OCI-LY7 (cell line): ENCODE data around the gene SPINDOC. TPM values are rescaled to one million over a fixed set of nuclear protein-coding genes. Genes with fewer than 3 reads are reported as not detected.

Source experiments
- BruUV-seq: library from RNA; stranded (reverse); fragments of 400-500 nt; replicated peaks from 2 replicates; lab custom pipeline; 2021; lab: Mats Ljungman, UMichigan
- CTCF ChIA-PET: fragments of 300-600 bp; sonication (Branson Sonifier 250); formaldehyde crosslinking; loops from one replicate; lab custom pipeline; 2022; ENCODE audit warnings: antibody characterized with exemption; ENCODE audit not compliant: unreplicated experiment; lab: Charles Lee
- POLR2A ChIA-PET: fragments of 300-600 bp; sonication (Branson Sonifier 250); formaldehyde crosslinking; loops from one replicate; lab custom pipeline; 2022; ENCODE audit warnings: antibody characterized with exemption; lab: Charles Lee
- DNase-seq: peaks from one replicate; pipeline ENCODE4 v3.0.0-alpha.2; 2015; ENCODE audit warnings: low spot score
- H2AFZ ChIP-seq: fragments of 200-600 bp; sonication (generic), shearing (Covaris generic); 2 replicates; pipeline ENCODE4 v1.6.1; 2014; ENCODE audit warnings: mild to moderate bottlenecking, antibody characterized with exemption, low read length, moderate library complexity
- H3K27ac ChIP-seq: fragments of 200-600 bp; sonication (generic); 2 replicates; pipeline ENCODE4 v1.5.1; 2014; ENCODE audit warnings: mixed run types, low read depth, mild to moderate bottlenecking, moderate library complexity, low read length, inconsistent platforms; ENCODE audit not compliant: poor library complexity, severe bottlenecking
- H3K36me3 ChIP-seq: fragments of 200-600 bp; sonication (generic); 2 replicates; pipeline ENCODE4 v1.6.1; 2014; ENCODE audit warnings: mild to moderate bottlenecking, antibody characterized with exemption, low read length, moderate library complexity, mixed read lengths; ENCODE audit not compliant: insufficient read depth
- H3K4me1 ChIP-seq: fragments of 200-600 bp; sonication (generic); 2 replicates; pipeline ENCODE4 v1.5.1; 2014; ENCODE audit warnings: mild to moderate bottlenecking, low read length; ENCODE audit not compliant: insufficient read depth, poor library complexity, severe bottlenecking
- H3K4me2 ChIP-seq: fragments of 200-600 bp; sonication (generic); 2 replicates; pipeline ENCODE4 v1.6.1; 2014; ENCODE audit warnings: mild to moderate bottlenecking, low read length
- H3K4me3 ChIP-seq: fragments of 200-600 bp; sonication (generic); 2 replicates; pipeline ENCODE4 v1.5.1; 2014; ENCODE audit warnings: mild to moderate bottlenecking, low read depth, low read length; ENCODE audit not compliant: poor library complexity, severe bottlenecking
- H3K79me2 ChIP-seq: fragments of 200-600 bp; sonication (generic); 2 replicates; pipeline ENCODE4 v1.6.1; 2016; ENCODE audit warnings: low read depth, mild to moderate bottlenecking, low read length, moderate library complexity, mixed read lengths; ENCODE audit not compliant: insufficient read depth
- H3K9me2 ChIP-seq: fragments of 200-600 bp; sonication (generic); 2 replicates; pipeline ENCODE4 v1.6.1; 2016; ENCODE audit warnings: mild to moderate bottlenecking, low read length, mixed read lengths; ENCODE audit not compliant: insufficient read depth
- H3K9me3 ChIP-seq: fragments of 200-600 bp; sonication (generic); 2 replicates; pipeline ENCODE4 v1.6.1; 2014; ENCODE audit warnings: mild to moderate bottlenecking, mixed run types, low read length, mixed read lengths
- H4K20me1 ChIP-seq: fragments of 200-600 bp; sonication (generic); 2 replicates; pipeline ENCODE4 v1.6.1; 2014; ENCODE audit warnings: mild to moderate bottlenecking, antibody characterized with exemption, low read length, moderate library complexity, mixed read lengths; ENCODE audit not compliant: insufficient read depth
- EZH2phosphoT487 ChIP-seq: fragments of 200-600 bp; sonication (generic); IDR thresholded peaks from 2 replicates; pipeline ENCODE4 v1.6.1; 2018; ENCODE audit warnings: low read depth, borderline replicate concordance, mild to moderate bottlenecking, mixed run types, antibody characterized with exemption, low read length, moderate library complexity, mixed read lengths
- intact Hi-C: fragments of 100-400 bp; cut with micrococcal nuclease; formaldehyde crosslinking; loops from one replicate; pipeline ENCODE4 v1.10.0; 2022; ENCODE audit not compliant: unreplicated experiment
- total RNA-seq, 2 experiments: library from RNA; depleted of rRNA in 1 of 2; stranded (reverse); fragments of >200 nt in 1 of 2; shearing (Covaris generic) in 1 of 2; gene quantifications; 2 replicates each; pipeline ENCODE4 v1.2.3, GENCODE V29; 2014 to 2022
- TF ChIP-seq, protein P1 (sequence below): fragments of 200-600 bp; sonication (generic); conservative IDR thresholded peaks from 2 replicates; pipeline ENCODE4 v1.5.1; 2014; ENCODE audit warnings: mild to moderate bottlenecking, antibody characterized with exemption, low read length, moderate library complexity, mixed read lengths

The SPINDOC gene
- total RNA-seq, 2 experiments from 2014 or later, result 57.9 to 81.8 TPM

DNA sequence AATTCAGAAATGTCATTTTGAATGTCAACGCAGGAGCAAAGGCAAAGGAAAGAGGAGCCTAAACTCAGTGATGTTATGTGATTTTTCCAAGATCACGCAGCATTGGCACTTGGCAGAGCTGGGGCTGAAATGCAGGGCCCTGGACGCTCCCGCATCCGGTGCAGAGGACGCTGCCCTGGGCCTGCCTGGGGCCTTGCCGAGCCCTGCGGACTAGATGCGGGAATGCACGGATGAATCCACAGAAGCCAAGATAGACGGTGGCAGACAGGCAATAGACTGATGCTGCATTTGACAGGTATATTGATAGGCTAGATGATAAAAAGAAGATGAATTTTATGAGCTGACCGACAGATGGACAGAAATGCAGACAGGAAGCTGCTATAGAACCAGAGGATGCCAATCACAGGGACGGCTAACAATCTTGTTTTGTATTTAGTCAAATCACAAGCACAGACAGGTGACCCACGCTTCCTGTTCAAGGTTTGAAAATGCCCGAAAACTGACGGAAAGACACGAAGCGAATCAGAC lies 25.0 kb downstream of the SPINDOC start:
- Histone ChIP-seq H3K9me2 (no peaks in the 10 kb centered on the region), H3K4me1 (peaks cover 41% of the 10 kb centered on the region), H3K36me3 (peaks cover 28% of the 10 kb centered on the region), H2AFZ (peak overlapping the region; percentile 72; the same call in 1 of the 2 replicates), H3K79me2 (peaks cover 40% of the 10 kb centered on the region), H3K27ac (peak overlapping the region; percentile 84), H3K4me2 (peak overlapping the region; percentile 90), H3K4me3 (peak overlapping the region; percentile 64), H3K9me3 (no peaks in the 10 kb centered on the region), H4K20me1 (peaks cover 34% of the 10 kb centered on the region)
- no peak for DNase-seq
- intact Hi-C loops, result loop anchor here (1.0 to 5.0 kb wide), 4 partner anchors 71 to 136 kb away; partner anchors contain the start of genes COX8A, NAA40, RCOR2 and ZFTA
- no peak for TF ChIP-seq EZH2phosphoT487
- TF ChIP-seq, protein P1, sequence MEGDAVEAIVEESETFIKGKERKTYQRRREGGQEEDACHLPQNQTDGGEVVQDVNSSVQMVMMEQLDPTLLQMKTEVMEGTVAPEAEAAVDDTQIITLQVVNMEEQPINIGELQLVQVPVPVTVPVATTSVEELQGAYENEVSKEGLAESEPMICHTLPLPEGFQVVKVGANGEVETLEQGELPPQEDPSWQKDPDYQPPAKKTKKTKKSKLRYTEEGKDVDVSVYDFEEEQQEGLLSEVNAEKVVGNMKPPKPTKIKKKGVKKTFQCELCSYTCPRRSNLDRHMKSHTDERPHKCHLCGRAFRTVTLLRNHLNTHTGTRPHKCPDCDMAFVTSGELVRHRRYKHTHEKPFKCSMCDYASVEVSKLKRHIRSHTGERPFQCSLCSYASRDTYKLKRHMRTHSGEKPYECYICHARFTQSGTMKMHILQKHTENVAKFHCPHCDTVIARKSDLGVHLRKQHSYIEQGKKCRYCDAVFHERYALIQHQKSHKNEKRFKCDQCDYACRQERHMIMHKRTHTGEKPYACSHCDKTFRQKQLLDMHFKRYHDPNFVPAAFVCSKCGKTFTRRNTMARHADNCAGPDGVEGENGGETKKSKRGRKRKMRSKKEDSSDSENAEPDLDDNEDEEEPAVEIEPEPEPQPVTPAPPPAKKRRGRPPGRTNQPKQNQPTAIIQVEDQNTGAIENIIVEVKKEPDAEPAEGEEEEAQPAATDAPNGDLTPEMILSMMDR, result no peak
- POLR2A ChIA-PET, result interaction anchor here (0.6 to 1.5 kb wide), 10 partner anchors 14 to 267 kb away, joined by 3 to 7 read pairs (median 4); no protein-coding TSS in a partner anchor
- CTCF ChIA-PET, result interaction anchor here (0.6 to 2.5 kb wide), 7 partner anchors 58 to 214 kb away, joined by 3 to 17 read pairs (median 3); no protein-coding TSS in a partner anchor
- TSS peak; percentile 54 for BruUV-seq

DNA sequence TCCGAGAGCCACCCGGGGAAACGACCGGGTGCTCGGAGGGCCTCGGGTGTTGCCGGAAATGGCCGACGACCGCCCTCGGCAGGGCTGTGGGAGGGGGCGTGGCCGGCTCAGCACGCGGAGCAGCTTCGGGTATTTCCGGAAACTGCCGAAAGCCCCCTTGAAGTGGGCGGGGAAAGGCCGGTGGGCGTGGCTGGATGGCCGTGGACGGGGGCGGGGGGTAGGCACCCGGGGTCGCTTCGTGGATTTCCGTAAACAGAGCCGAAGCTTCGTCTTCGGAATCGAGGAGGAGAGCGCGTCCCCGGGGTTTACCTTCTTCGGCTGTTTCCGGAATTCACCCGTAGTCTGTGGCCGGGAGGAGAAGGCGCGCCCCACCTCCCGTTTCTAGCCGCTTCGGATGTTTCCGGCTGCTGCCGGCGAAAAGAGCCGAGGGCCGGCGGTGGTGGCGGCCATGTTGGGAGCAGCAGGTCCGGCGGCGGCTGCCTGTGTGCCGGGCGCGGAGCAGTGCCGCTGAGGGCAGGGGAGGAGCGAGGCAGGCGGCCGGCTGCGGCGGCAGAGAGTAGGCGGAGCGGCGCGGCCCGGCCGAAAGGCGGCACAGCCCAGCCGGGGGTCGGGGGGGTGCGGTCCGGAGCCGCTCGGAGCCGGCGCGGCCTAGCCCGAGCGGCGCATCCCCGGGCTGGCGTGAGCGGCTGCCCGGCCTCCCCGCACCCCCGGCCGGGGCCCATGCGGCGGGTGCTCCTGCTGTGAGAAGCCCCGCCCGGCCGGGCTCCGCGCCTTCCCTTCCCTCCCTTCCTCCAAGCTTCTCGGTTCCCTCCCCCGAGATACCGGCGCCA lies 25.6 kb downstream of the SPINDOC start, which contains the start of gene MARK2:
Gene MARK2, plus strand, starts transcription at position 433 of the 830 bp plus-strand sequence. Its CDS starts 397 bp downstream, at position 830.
- H3K4me1 ChIP-seq, result peaks cover 42% of the 10 kb centered on the region
- peak; percentile 99 for DNase-seq

More for the DNA sequence above, 25.6 kb downstream of the SPINDOC start, which contains the start of gene MARK2:
- H3K79me2 ChIP-seq, result peaks cover 47% of the 10 kb centered on the region
- peak within 1 kb of the TSS; percentile 72; the same call in 1 of the 2 replicates for H2AFZ ChIP-seq
- no peaks in the 10 kb centered on the region for H3K9me3 ChIP-seq
- no TSS peak for BruUV-seq
- intact Hi-C loops, result loop anchor here (1.0 to 5.0 kb wide), 4 partner anchors 72 to 135 kb away; partner anchors contain the start of genes COX8A, NAA40, RCOR2 and ZFTA
- TF ChIP-seq, protein P1, result no peak
- no peak for TF ChIP-seq EZH2phosphoT487
- H3K4me2 ChIP-seq, result peak within 1 kb of the TSS; percentile 100
- CTCF ChIA-PET, result interaction anchor here (0.7 to 2.3 kb wide), 4 partner anchors 58 to 81 kb away, joined by 3 to 10 read pairs (median 4); no protein-coding TSS in a partner anchor
- no peaks in the 10 kb centered on the region for H3K9me2 ChIP-seq
- H4K20me1 ChIP-seq, result peaks cover 34% of the 10 kb centered on the region
- peak within 1 kb of the TSS; percentile 97 for H3K4me3 ChIP-seq
- POLR2A ChIA-PET, result interaction anchor here (0.5 to 1.5 kb wide), 11 partner anchors 14 to 1169 kb away, joined by 3 to 7 read pairs (median 4); no protein-coding TSS in a partner anchor
- peak within 1 kb of the TSS; percentile 84 for H3K27ac ChIP-seq
- peaks cover 34% of the 10 kb centered on the region for H3K36me3 ChIP-seq
